Measurements from ENCODE around the gene TACR1. TPM values are rescaled to one million over a fixed set of nuclear protein-coding genes. Genes with fewer than 3 reads are reported as not detected.
A peak's percentile ranks its signal among the peaks of the same experiment; 100 is the strongest.

The TACR1 gene
- total and polyA plus RNA-seq, 2 experiments from 2014 or later: 0.13 to 0.19 TPM

GRCh38 chr2:75047992-75048625 lies 151.2 kb downstream of the TACR1 start:
- no peaks in the 10 kb centered on the region for H3K36me3 ChIP-seq (replicated peaks; ENCODE audit: insufficient read depth, low read depth)
- no peaks in the 10 kb centered on the region for H3K27me3 ChIP-seq
- peak overlapping the region; percentile 23 for H3K27ac ChIP-seq
- H2AFZ ChIP-seq: no peak overlapping the region
- no peak overlapping the region for H3K4me2 ChIP-seq
- WGBS (ENCODE audit: low lambda C conversion rate, missing lambda C conversion rate): 83% methylated on average over 4 of the region's 4 CpGs
- TF ChIP-seq EZH2phosphoT487 (IDR thresholded peaks at IDR 0.05; ENCODE audit: low read depth, severe bottlenecking, unreplicated experiment) (no peak), CTCF (IDR thresholded peaks at IDR 0.05; ENCODE audit: poor library complexity) (no peak), EZH2 (IDR thresholded peaks at IDR 0.05; ENCODE audit: borderline replicate concordance) (no peak)
- no peaks in the 10 kb centered on the region for H4K20me1 ChIP-seq (ENCODE audit: insufficient read depth, poor library complexity, severe bottlenecking)
- no peak overlapping the region for H3K4me3 ChIP-seq
- H3K79me2 ChIP-seq: no peaks in the 10 kb centered on the region
- no peak for DNase-seq (ENCODE audit: low spot score)
- peaks cover 10% of the 10 kb centered on the region for H3K4me1 ChIP-seq (ENCODE audit: insufficient read depth)
- no peaks in the 10 kb centered on the region for H3K9me2 ChIP-seq (replicated peaks; ENCODE audit: insufficient read depth)
- no peaks in the 10 kb centered on the region for H3K9me3 ChIP-seq (ENCODE audit: low read depth)

GRCh38 chr2:75047189-75047991 lies 151.9 kb downstream of the TACR1 start:
- 67% methylated on average over 2 of the region's 2 CpGs for WGBS (ENCODE audit: low lambda C conversion rate, missing lambda C conversion rate)
- H2AFZ ChIP-seq: no peak overlapping the region
- TF ChIP-seq CTCF (IDR thresholded peaks at IDR 0.05; ENCODE audit: poor library complexity) (no peak), EZH2phosphoT487 (IDR thresholded peaks at IDR 0.05; ENCODE audit: low read depth, severe bottlenecking, unreplicated experiment) (no peak), EZH2 (IDR thresholded peaks at IDR 0.05; ENCODE audit: borderline replicate concordance) (no peak)
- no peak for DNase-seq (ENCODE audit: low spot score)
- H3K4me3 ChIP-seq: no peak overlapping the region
- peaks cover 11% of the 10 kb centered on the region for H3K4me1 ChIP-seq (ENCODE audit: insufficient read depth)
- H4K20me1 ChIP-seq (ENCODE audit: insufficient read depth, poor library complexity, severe bottlenecking): no peaks in the 10 kb centered on the region
- no peaks in the 10 kb centered on the region for H3K9me3 ChIP-seq (ENCODE audit: low read depth)
- no peaks in the 10 kb centered on the region for H3K27me3 ChIP-seq
- no peak overlapping the region for H3K27ac ChIP-seq
- no peak overlapping the region for H3K4me2 ChIP-seq
- H3K36me3 ChIP-seq (replicated peaks; ENCODE audit: insufficient read depth, low read depth): no peaks in the 10 kb centered on the region
- no peaks in the 10 kb centered on the region for H3K9me2 ChIP-seq (replicated peaks; ENCODE audit: insufficient read depth)
- no peaks in the 10 kb centered on the region for H3K79me2 ChIP-seq

- Histone ChIP-seq H4K20me1 (ENCODE audit: insufficient read depth, poor library complexity, severe bottlenecking) (no peaks in the 10 kb centered on the region), H2AFZ (no peak overlapping the region), H3K4me3 (no peak overlapping the region), H3K4me2 (no peak overlapping the region), H3K79me2 (no peaks in the 10 kb centered on the region), H3K9me3 (ENCODE audit: low read depth) (no peaks in the 10 kb centered on the region), H3K27ac (no peak overlapping the region), H3K36me3 (replicated peaks; ENCODE audit: insufficient read depth, low read depth) (no peaks in the 10 kb centered on the region), H3K27me3 (no peaks in the 10 kb centered on the region), H3K4me1 (ENCODE audit: insufficient read depth) (peaks cover 17% of the 10 kb centered on the region), H3K9me2 (replicated peaks; ENCODE audit: insufficient read depth) (no peaks in the 10 kb centered on the region)
- 91% methylated on average over 4 of the region's 4 CpGs for WGBS (ENCODE audit: low lambda C conversion rate, missing lambda C conversion rate)
- TF ChIP-seq EZH2 (IDR thresholded peaks at IDR 0.05; ENCODE audit: borderline replicate concordance) (no peak), EZH2phosphoT487 (IDR thresholded peaks at IDR 0.05; ENCODE audit: low read depth, severe bottlenecking, unreplicated experiment) (no peak), CTCF (IDR thresholded peaks at IDR 0.05; ENCODE audit: poor library complexity) (no peak)
- DNase-seq (ENCODE audit: low spot score): no peak
Measured at GRCh38 chr2:75045526-75046050, 153.7 kb downstream of the TACR1 start.
